Activated naive CD8-positive, alpha-beta T cell (primary cell): ENCODE data around the gene REEP3.
A peak's percentile ranks its signal among the peaks of the same experiment; 100 is the strongest.
"Not testable (repeated sequence)": the region's sequence is repeated elsewhere in the genome, so short reads cannot be mapped to it uniquely, and the experiment has no call there.

Experiments
- H3K27ac Mint-ChIP-seq: one replicate; pipeline ENCODE4 v1.8.0; 2021; ENCODE audit warnings: mixed read lengths
- H3K27me3 Mint-ChIP-seq: one replicate; pipeline ENCODE4 v1.8.0; 2021; ENCODE audit warnings: mixed read lengths
- H3K36me3 Mint-ChIP-seq: one replicate; pipeline ENCODE4 v1.8.0; 2021; ENCODE audit warnings: mixed read lengths
- H3K4me1 Mint-ChIP-seq: one replicate; pipeline ENCODE4 v1.8.0; 2021; ENCODE audit warnings: low read depth, mixed read lengths
- H3K4me3 Mint-ChIP-seq: one replicate; pipeline ENCODE4 v1.8.0; 2021; ENCODE audit warnings: mild to moderate bottlenecking, mixed read lengths
- H3K9me3 Mint-ChIP-seq: one replicate; pipeline ENCODE4 v1.8.0; 2021; ENCODE audit warnings: low read depth, mixed read lengths

REEP3 gene

GRCh38 chr10:63520500-63521415 lies at the start of gene REEP3:
Gene REEP3 (plus strand): TSS chr10:63521401. CDS start chr10:63521546, 145 bp downstream.
- Mint-ChIP-seq H3K36me3 (peaks cover 8% of the 10 kb centered on the region), H3K27me3 (no peaks in the 10 kb centered on the region), H3K4me3 (peak within 1 kb of the TSS; percentile 89), H3K4me1 (peaks cover 75% of the 10 kb centered on the region), H3K27ac (peak within 1 kb of the TSS; percentile 86), H3K9me3 (no peaks in the 10 kb centered on the region)

- Mint-ChIP-seq H3K4me3 (no peak overlapping the region), H3K36me3 (peaks cover 3% of the 10 kb centered on the region), H3K4me1 (peaks cover 24% of the 10 kb centered on the region), H3K27me3 (no peaks in the 10 kb centered on the region), H3K27ac (no peak overlapping the region), H3K9me3 (no peaks in the 10 kb centered on the region)
Observed at GRCh38 chr10:63474488-63474887, 46.7 kb upstream of the REEP3 start.

- H3K4me3 Mint-ChIP-seq = no peak overlapping the region
- H3K27ac Mint-ChIP-seq = no peak overlapping the region
Observed at GRCh38 chr10:63477927-63478326, 43.3 kb upstream of the REEP3 start.

GRCh38 chr10:63478564-63478963 lies 42.6 kb upstream of the REEP3 start:
- Mint-ChIP-seq H3K4me3 (no peak overlapping the region), H3K9me3 (no peaks in the 10 kb centered on the region), H3K27ac (no peak overlapping the region), H3K36me3 (peaks cover 3% of the 10 kb centered on the region), H3K27me3 (no peaks in the 10 kb centered on the region), H3K4me1 (peaks cover 32% of the 10 kb centered on the region)

More at GRCh38 chr10:63477927-63478326, 43.3 kb upstream of the REEP3 start:
- Mint-ChIP-seq H3K9me3 (no peaks in the 10 kb centered on the region), H3K36me3 (peaks cover 3% of the 10 kb centered on the region), H3K27me3 (no peaks in the 10 kb centered on the region), H3K4me1 (peaks cover 30% of the 10 kb centered on the region)

- peaks cover 3% of the 10 kb centered on the region for H3K36me3 Mint-ChIP-seq
- H3K27ac Mint-ChIP-seq = no peak overlapping the region
- H3K4me3 Mint-ChIP-seq = no peak overlapping the region
- H3K4me1 Mint-ChIP-seq = peaks cover 31% of the 10 kb centered on the region
- H3K9me3 Mint-ChIP-seq = no peaks in the 10 kb centered on the region
- H3K27me3 Mint-ChIP-seq = no peaks in the 10 kb centered on the region
Observed at GRCh38 chr10:63480237-63480636, 41.0 kb upstream of the REEP3 start.

GRCh38 chr10:63481815-63482421 lies 39.3 kb upstream of the REEP3 start:
- peaks cover 3% of the 10 kb centered on the region for H3K36me3 Mint-ChIP-seq
- no peaks in the 10 kb centered on the region for H3K9me3 Mint-ChIP-seq
- no peak overlapping the region for H3K27ac Mint-ChIP-seq
- no peak overlapping the region for H3K4me3 Mint-ChIP-seq
- peaks cover 29% of the 10 kb centered on the region for H3K4me1 Mint-ChIP-seq
- H3K27me3 Mint-ChIP-seq = no peaks in the 10 kb centered on the region

- Mint-ChIP-seq H3K4me3 (no peak overlapping the region), H3K27ac (no peak overlapping the region), H3K27me3 (no peaks in the 10 kb centered on the region), H3K4me1 (peaks cover 20% of the 10 kb centered on the region), H3K9me3 (no peaks in the 10 kb centered on the region), H3K36me3 (no peaks in the 10 kb centered on the region)
Observed at GRCh38 chr10:63483983-63484382, 37.2 kb upstream of the REEP3 start.

GRCh38 chr10:63487990-63488389 lies 33.2 kb upstream of the REEP3 start:
- Mint-ChIP-seq H3K36me3 (no peaks in the 10 kb centered on the region), H3K4me1 (peaks cover 18% of the 10 kb centered on the region), H3K9me3 (no peaks in the 10 kb centered on the region), H3K27me3 (no peaks in the 10 kb centered on the region), H3K4me3 (no peak overlapping the region), H3K27ac (no peak overlapping the region)

- H3K27me3 Mint-ChIP-seq = no peaks in the 10 kb centered on the region
- no peak overlapping the region for H3K27ac Mint-ChIP-seq
- peaks cover 15% of the 10 kb centered on the region for H3K4me1 Mint-ChIP-seq
- H3K4me3 Mint-ChIP-seq = no peak overlapping the region
- H3K9me3 Mint-ChIP-seq = no peaks in the 10 kb centered on the region
- no peaks in the 10 kb centered on the region for H3K36me3 Mint-ChIP-seq
Observed at GRCh38 chr10:63489838-63490237, 31.4 kb upstream of the REEP3 start.

GRCh38 chr10:63491588-63492316 lies 29.4 kb upstream of the REEP3 start:
- no peaks in the 10 kb centered on the region for H3K27me3 Mint-ChIP-seq
- peaks cover 18% of the 10 kb centered on the region for H3K4me1 Mint-ChIP-seq
- no peak overlapping the region for H3K4me3 Mint-ChIP-seq
- no peak overlapping the region for H3K27ac Mint-ChIP-seq
- H3K36me3 Mint-ChIP-seq = peaks cover 5% of the 10 kb centered on the region
- no peaks in the 10 kb centered on the region for H3K9me3 Mint-ChIP-seq

GRCh38 chr10:63492317-63492690 lies 28.9 kb upstream of the REEP3 start:
- H3K27ac Mint-ChIP-seq, H3K9me3 Mint-ChIP-seq, H3K4me3 Mint-ChIP-seq, H3K36me3 Mint-ChIP-seq, H3K27me3 Mint-ChIP-seq: not testable (repeated sequence)
- peaks cover 21% of the 10 kb centered on the region for H3K4me1 Mint-ChIP-seq

- Mint-ChIP-seq H3K4me1 (peaks cover 28% of the 10 kb centered on the region), H3K36me3 (peaks cover 6% of the 10 kb centered on the region), H3K9me3 (no peaks in the 10 kb centered on the region), H3K27ac (no peak overlapping the region), H3K4me3 (no peak overlapping the region), H3K27me3 (no peaks in the 10 kb centered on the region)
Observed at GRCh38 chr10:63493004-63493403, 28.2 kb upstream of the REEP3 start.

GRCh38 chr10:63494951-63495350 lies 26.2 kb upstream of the REEP3 start:
- peaks cover 32% of the 10 kb centered on the region for H3K4me1 Mint-ChIP-seq
- no peaks in the 10 kb centered on the region for H3K9me3 Mint-ChIP-seq
- H3K36me3 Mint-ChIP-seq = peaks cover 6% of the 10 kb centered on the region
- no peak overlapping the region for H3K27ac Mint-ChIP-seq
- no peak overlapping the region for H3K4me3 Mint-ChIP-seq
- H3K27me3 Mint-ChIP-seq = no peaks in the 10 kb centered on the region

GRCh38 chr10:63496561-63496960 lies 24.6 kb upstream of the REEP3 start:
- Mint-ChIP-seq H3K27ac (no peak overlapping the region), H3K36me3 (peaks cover 6% of the 10 kb centered on the region), H3K27me3 (no peaks in the 10 kb centered on the region), H3K9me3 (no peaks in the 10 kb centered on the region), H3K4me1 (peaks cover 32% of the 10 kb centered on the region), H3K4me3 (no peak overlapping the region)

- peaks cover 31% of the 10 kb centered on the region for H3K4me1 Mint-ChIP-seq
- H3K4me3 Mint-ChIP-seq = no peak overlapping the region
- H3K36me3 Mint-ChIP-seq = peaks cover 9% of the 10 kb centered on the region
- no peaks in the 10 kb centered on the region for H3K9me3 Mint-ChIP-seq
- H3K27ac Mint-ChIP-seq = no peak overlapping the region
- no peaks in the 10 kb centered on the region for H3K27me3 Mint-ChIP-seq
Observed at GRCh38 chr10:63497321-63497720, 23.9 kb upstream of the REEP3 start.
